OCI-LY7 (cell line): Measurements from ENCODE around the gene GON4L. TPM values are rescaled to one million over a fixed set of nuclear protein-coding genes. Genes with fewer than 3 reads are reported as not detected.

Experiments used
- BruUV-seq: library from RNA; stranded (reverse); fragments of 400-500 nt; replicated peaks from 2 replicates; lab custom pipeline; 2021; lab: Mats Ljungman, UMichigan
- CTCF ChIA-PET: fragments of 300-600 bp; sonication (Branson Sonifier 250); formaldehyde crosslinking; loops from one replicate; lab custom pipeline; 2022; ENCODE audit warnings: antibody characterized with exemption; ENCODE audit not compliant: unreplicated experiment; lab: Charles Lee
- POLR2A ChIA-PET: fragments of 300-600 bp; sonication (Branson Sonifier 250); formaldehyde crosslinking; loops from one replicate; lab custom pipeline; 2022; ENCODE audit warnings: antibody characterized with exemption; lab: Charles Lee
- DNase-seq: peaks from one replicate; pipeline ENCODE4 v3.0.0-alpha.2; 2015; ENCODE audit warnings: low spot score
- H2AFZ ChIP-seq: fragments of 200-600 bp; sonication (generic), shearing (Covaris generic); 2 replicates; pipeline ENCODE4 v1.6.1; 2014; ENCODE audit warnings: mild to moderate bottlenecking, antibody characterized with exemption, low read length, moderate library complexity
- H3K27ac ChIP-seq: fragments of 200-600 bp; sonication (generic); 2 replicates; pipeline ENCODE4 v1.5.1; 2014; ENCODE audit warnings: mixed run types, low read depth, mild to moderate bottlenecking, moderate library complexity, low read length, inconsistent platforms; ENCODE audit not compliant: poor library complexity, severe bottlenecking
- H3K36me3 ChIP-seq: fragments of 200-600 bp; sonication (generic); 2 replicates; pipeline ENCODE4 v1.6.1; 2014; ENCODE audit warnings: mild to moderate bottlenecking, antibody characterized with exemption, low read length, moderate library complexity, mixed read lengths; ENCODE audit not compliant: insufficient read depth
- H3K4me1 ChIP-seq: fragments of 200-600 bp; sonication (generic); 2 replicates; pipeline ENCODE4 v1.5.1; 2014; ENCODE audit warnings: mild to moderate bottlenecking, low read length; ENCODE audit not compliant: insufficient read depth, poor library complexity, severe bottlenecking
- H3K4me2 ChIP-seq: fragments of 200-600 bp; sonication (generic); 2 replicates; pipeline ENCODE4 v1.6.1; 2014; ENCODE audit warnings: mild to moderate bottlenecking, low read length
- H3K4me3 ChIP-seq: fragments of 200-600 bp; sonication (generic); 2 replicates; pipeline ENCODE4 v1.5.1; 2014; ENCODE audit warnings: mild to moderate bottlenecking, low read depth, low read length; ENCODE audit not compliant: poor library complexity, severe bottlenecking
- H3K79me2 ChIP-seq: fragments of 200-600 bp; sonication (generic); 2 replicates; pipeline ENCODE4 v1.6.1; 2016; ENCODE audit warnings: low read depth, mild to moderate bottlenecking, low read length, moderate library complexity, mixed read lengths; ENCODE audit not compliant: insufficient read depth
- H3K9me2 ChIP-seq: fragments of 200-600 bp; sonication (generic); 2 replicates; pipeline ENCODE4 v1.6.1; 2016; ENCODE audit warnings: mild to moderate bottlenecking, low read length, mixed read lengths; ENCODE audit not compliant: insufficient read depth
- H3K9me3 ChIP-seq: fragments of 200-600 bp; sonication (generic); 2 replicates; pipeline ENCODE4 v1.6.1; 2014; ENCODE audit warnings: mild to moderate bottlenecking, mixed run types, low read length, mixed read lengths
- H4K20me1 ChIP-seq: fragments of 200-600 bp; sonication (generic); 2 replicates; pipeline ENCODE4 v1.6.1; 2014; ENCODE audit warnings: mild to moderate bottlenecking, antibody characterized with exemption, low read length, moderate library complexity, mixed read lengths; ENCODE audit not compliant: insufficient read depth
- EZH2phosphoT487 ChIP-seq: fragments of 200-600 bp; sonication (generic); IDR thresholded peaks from 2 replicates; pipeline ENCODE4 v1.6.1; 2018; ENCODE audit warnings: low read depth, borderline replicate concordance, mild to moderate bottlenecking, mixed run types, antibody characterized with exemption, low read length, moderate library complexity, mixed read lengths
- intact Hi-C: fragments of 100-400 bp; cut with micrococcal nuclease; formaldehyde crosslinking; loops from one replicate; pipeline ENCODE4 v1.10.0; 2022; ENCODE audit not compliant: unreplicated experiment
- total RNA-seq, 2 experiments: library from RNA; depleted of rRNA in 1 of 2; stranded (reverse); fragments of >200 nt in 1 of 2; shearing (Covaris generic) in 1 of 2; gene quantifications; 2 replicates each; pipeline ENCODE4 v1.2.3, GENCODE V29; 2014 to 2022
- TF ChIP-seq, protein P1 (sequence below): fragments of 200-600 bp; sonication (generic); conservative IDR thresholded peaks from 2 replicates; pipeline ENCODE4 v1.5.1; 2014; ENCODE audit warnings: mild to moderate bottlenecking, antibody characterized with exemption, low read length, moderate library complexity, mixed read lengths

GON4L gene
- total RNA-seq, 2 experiments from 2014 or later: 46.0 to 78.0 TPM

- POLR2A ChIA-PET: interaction anchor here (0.6 to 6.2 kb wide), 20 partner anchors 8 to 188 kb away, joined by 3 to 46 read pairs (median 4); no protein-coding TSS in a partner anchor
- Histone ChIP-seq H4K20me1 (no peaks in the 10 kb centered on the region), H3K9me3 (no peaks in the 10 kb centered on the region), H3K79me2 (peaks cover 84% of the 10 kb centered on the region), H3K9me2 (no peaks in the 10 kb centered on the region), H3K36me3 (peaks cover 39% of the 10 kb centered on the region), H3K4me2 (peak overlapping the region; percentile 82), H3K27ac (peak overlapping the region; percentile 65), H3K4me3 (peak overlapping the region; percentile 79), H2AFZ (peak overlapping the region; percentile 30; the same call in 1 of the 2 replicates), H3K4me1 (peaks cover 60% of the 10 kb centered on the region)
- DNase-seq: peak; percentile 72
- no TSS peak for BruUV-seq
- CTCF ChIA-PET: interaction anchor here (0.8 to 1.6 kb wide), 4 partner anchors 10 to 86 kb away, joined by 3 to 6 read pairs (median 4); no protein-coding TSS in a partner anchor
- no peak for TF ChIP-seq EZH2phosphoT487
- TF ChIP-seq, protein P1, sequence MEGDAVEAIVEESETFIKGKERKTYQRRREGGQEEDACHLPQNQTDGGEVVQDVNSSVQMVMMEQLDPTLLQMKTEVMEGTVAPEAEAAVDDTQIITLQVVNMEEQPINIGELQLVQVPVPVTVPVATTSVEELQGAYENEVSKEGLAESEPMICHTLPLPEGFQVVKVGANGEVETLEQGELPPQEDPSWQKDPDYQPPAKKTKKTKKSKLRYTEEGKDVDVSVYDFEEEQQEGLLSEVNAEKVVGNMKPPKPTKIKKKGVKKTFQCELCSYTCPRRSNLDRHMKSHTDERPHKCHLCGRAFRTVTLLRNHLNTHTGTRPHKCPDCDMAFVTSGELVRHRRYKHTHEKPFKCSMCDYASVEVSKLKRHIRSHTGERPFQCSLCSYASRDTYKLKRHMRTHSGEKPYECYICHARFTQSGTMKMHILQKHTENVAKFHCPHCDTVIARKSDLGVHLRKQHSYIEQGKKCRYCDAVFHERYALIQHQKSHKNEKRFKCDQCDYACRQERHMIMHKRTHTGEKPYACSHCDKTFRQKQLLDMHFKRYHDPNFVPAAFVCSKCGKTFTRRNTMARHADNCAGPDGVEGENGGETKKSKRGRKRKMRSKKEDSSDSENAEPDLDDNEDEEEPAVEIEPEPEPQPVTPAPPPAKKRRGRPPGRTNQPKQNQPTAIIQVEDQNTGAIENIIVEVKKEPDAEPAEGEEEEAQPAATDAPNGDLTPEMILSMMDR: no peak
- intact Hi-C loops: loop anchor here (1.0 to 2.0 kb wide), 3 partner anchors 10 to 75 kb away; partner anchors contain the start of gene KHDC4
These were observed 3.2 kb upstream of the GON4L start for GRCh38 chr1:155859881-155860871.

GRCh38 chr1:155859234-155859829 lies 2.3 kb upstream of the GON4L start, which contains the start of gene SYT11:
Gene SYT11 (plus strand): TSS chr1:155859567. CDS start chr1:155859762, 195 bp downstream.
- CTCF ChIA-PET: interaction anchor here (0.8 to 1.6 kb wide), 5 partner anchors 9 to 87 kb away, joined by 3 to 6 read pairs (median 3); no protein-coding TSS in a partner anchor
- peak; percentile 99 for DNase-seq
- H4K20me1 ChIP-seq: no peaks in the 10 kb centered on the region
- H3K4me2 ChIP-seq: peak within 1 kb of the TSS; percentile 85
- H2AFZ ChIP-seq: peak within 1 kb of the TSS; percentile 75
- peaks cover 79% of the 10 kb centered on the region for H3K79me2 ChIP-seq
- TF ChIP-seq EZH2phosphoT487: no peak
- TF ChIP-seq, protein P1: no peak
- H3K4me1 ChIP-seq: peaks cover 60% of the 10 kb centered on the region
- POLR2A ChIA-PET: interaction anchor here (0.6 to 6.2 kb wide), 20 partner anchors 9 to 187 kb away, joined by 3 to 46 read pairs (median 4); no protein-coding TSS in a partner anchor
- intact Hi-C loops: loop anchor here (1.0 to 2.0 kb wide), 2 partner anchors 9 to 75 kb away; partner anchors contain the start of gene KHDC4
- no peaks in the 10 kb centered on the region for H3K9me2 ChIP-seq
- peak within 1 kb of the TSS; percentile 79 for H3K4me3 ChIP-seq
- peaks cover 39% of the 10 kb centered on the region for H3K36me3 ChIP-seq
- no TSS peak for BruUV-seq
- H3K9me3 ChIP-seq: no peaks in the 10 kb centered on the region
- H3K27ac ChIP-seq: peak within 1 kb of the TSS; percentile 89
